ENCODE measurements around the gene TNK2.

DNA sequence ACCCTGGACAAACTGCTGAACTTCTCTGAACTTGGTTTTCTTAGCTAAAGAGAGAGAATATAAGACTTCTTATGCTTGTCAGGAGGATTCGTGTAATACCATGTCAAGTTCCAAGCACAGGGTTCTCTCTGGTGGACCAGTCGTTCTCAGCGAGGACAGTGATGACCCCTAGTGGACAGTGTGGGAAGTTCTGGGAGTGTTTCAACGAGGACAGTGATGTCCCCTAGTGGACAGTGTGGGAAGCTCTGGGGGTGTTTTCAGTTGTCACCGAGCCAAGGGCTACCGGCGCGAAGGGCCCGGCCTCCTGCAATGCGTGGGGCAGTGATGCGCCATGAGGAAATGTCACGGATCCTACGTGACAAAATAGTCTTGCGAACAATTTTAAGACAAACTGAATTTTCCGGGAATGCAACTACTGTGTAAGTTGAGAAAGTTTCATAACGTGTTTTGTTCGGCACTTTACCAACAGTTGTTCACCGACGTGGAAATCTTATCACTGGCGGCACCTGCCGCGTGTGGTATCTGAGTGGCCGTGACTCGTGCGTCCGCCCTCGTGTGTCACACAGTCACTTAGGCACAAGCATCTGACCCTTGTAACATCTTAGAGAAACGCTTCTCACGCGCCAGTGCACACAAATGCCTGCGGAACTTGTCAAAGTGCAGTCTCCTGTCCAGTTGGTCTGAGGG, 57.4 kb downstream of the TNK2 start:
- TF ChIP-seq, protein P1, sequence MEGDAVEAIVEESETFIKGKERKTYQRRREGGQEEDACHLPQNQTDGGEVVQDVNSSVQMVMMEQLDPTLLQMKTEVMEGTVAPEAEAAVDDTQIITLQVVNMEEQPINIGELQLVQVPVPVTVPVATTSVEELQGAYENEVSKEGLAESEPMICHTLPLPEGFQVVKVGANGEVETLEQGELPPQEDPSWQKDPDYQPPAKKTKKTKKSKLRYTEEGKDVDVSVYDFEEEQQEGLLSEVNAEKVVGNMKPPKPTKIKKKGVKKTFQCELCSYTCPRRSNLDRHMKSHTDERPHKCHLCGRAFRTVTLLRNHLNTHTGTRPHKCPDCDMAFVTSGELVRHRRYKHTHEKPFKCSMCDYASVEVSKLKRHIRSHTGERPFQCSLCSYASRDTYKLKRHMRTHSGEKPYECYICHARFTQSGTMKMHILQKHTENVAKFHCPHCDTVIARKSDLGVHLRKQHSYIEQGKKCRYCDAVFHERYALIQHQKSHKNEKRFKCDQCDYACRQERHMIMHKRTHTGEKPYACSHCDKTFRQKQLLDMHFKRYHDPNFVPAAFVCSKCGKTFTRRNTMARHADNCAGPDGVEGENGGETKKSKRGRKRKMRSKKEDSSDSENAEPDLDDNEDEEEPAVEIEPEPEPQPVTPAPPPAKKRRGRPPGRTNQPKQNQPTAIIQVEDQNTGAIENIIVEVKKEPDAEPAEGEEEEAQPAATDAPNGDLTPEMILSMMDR (IDR thresholded peaks at IDR 0.05 in 4 of 5, conservative IDR thresholded peaks at IDR 0.05 in 1 of 5): peak; percentile 99 to 100 (median 100)
- peak in 1 of 2 donors; percentile 8 for TF ChIP-seq POLR2A (IDR thresholded peaks at IDR 0.05)

Data from gastrocnemius medialis (tissue), 4 donors.